ENCODE measurements around the gene SYMPK.

DNA sequence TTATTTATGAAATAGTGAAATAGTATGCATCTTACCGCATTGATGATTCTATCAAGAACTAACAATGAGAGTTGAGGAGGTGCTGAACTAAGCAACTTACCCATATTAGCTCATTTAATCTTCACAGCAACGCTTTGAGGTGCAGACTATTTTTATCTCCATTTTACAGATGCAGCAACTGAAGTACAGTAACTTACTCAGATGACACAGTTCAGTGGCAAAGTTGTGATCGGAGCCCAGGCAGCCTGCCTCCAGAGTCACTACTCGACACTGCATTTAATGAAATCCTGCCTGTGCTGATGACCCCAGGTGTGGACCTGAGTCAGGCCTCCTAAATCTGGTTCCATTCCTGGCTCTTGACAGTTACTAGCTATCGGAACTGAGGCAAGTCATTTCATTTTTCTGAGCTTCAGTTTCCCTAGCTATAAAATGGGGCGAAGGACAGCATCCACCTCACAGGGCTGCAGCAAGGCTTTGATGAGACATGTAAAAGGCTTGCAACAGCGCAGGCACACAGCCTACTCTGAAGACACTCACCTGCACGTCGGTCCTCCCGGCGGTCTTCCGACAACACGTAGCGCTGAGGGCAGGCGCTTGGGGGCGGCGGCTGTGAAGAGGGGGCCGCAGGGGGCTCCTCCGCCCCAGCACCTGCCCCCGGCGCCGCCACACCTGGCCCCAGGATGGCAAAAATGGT is 37.9 kb upstream of the SYMPK start:
- TF ChIP-seq CTCF (IDR thresholded peaks at IDR 0.05 in 8 of 11, conservative IDR thresholded peaks at IDR 0.05 in 3 of 11): no peak
- no peak for TF ChIP-seq POLR2A (IDR thresholded peaks at IDR 0.05)
- no peak for TF ChIP-seq POLR2AphosphoS5 (IDR thresholded peaks at IDR 0.05)

All from spleen (tissue), 7 donors.